Keratinocyte (primary cell): ENCODE data around the gene MBP.

Experiments used
- CTCF ChIP-seq, 3 experiments: IDR thresholded peaks in 1 of 3; conservative IDR thresholded peaks in 1 of 3; optimal IDR thresholded peaks in 1 of 3; 2 replicates in 2 of 3; 3 replicates in 1 of 3; pipeline versions ENCODE3 to v1.5.1; 2011; ENCODE audit warnings: low read length in 3 of 3, mild to moderate bottlenecking in 3 of 3, moderate library complexity in 2 of 3, control low read depth in 1 of 3, inconsistent platforms in 1 of 3; ENCODE audit not compliant: insufficient read depth in 2 of 3; ENCODE audit errors: extremely low read depth in 1 of 3
- EZH2 ChIP-seq: IDR thresholded peaks from one replicate; pipeline ENCODE4 v1.6.1; 2012; ENCODE audit warnings: inconsistent platforms, mild to moderate bottlenecking, low read length, moderate library complexity

DNA sequence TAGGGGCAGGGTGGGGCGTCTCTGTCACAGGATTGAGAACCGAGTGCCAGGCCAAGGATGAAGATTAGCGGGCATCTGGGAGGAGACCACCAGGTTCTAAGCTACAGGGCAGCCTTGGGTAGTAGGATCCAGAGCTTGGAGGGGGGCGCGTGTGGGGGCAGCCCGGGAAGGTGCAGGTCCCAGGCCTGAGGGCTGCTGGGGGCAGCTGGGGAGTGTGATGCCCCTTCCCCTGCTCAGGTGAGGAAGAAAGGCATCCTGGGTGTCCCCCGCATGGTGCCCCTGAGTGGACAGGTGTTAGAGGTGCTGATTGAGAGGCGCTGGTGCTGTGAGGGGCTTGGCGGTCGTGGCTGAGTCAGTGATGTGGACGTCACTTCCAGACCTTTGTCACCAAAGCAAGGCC, 33.9 kb upstream of the MBP start:
- TF ChIP-seq CTCF (optimal IDR thresholded peaks at IDR 0.05 in 1 of 3, IDR thresholded peaks at IDR 0.05 in 1 of 3, conservative IDR thresholded peaks at IDR 0.05 in 1 of 3; ENCODE audit: extremely low read depth in 1 of 3, insufficient read depth in 2 of 3, low read length in 3 of 3) (no peak), EZH2 (no peak)
